Gastroesophageal sphincter (tissue), 3 donors: ENCODE measurements around the gene CECR2.

ENCODE experiments used
- CTCF ChIP-seq, 4 experiments: fragments of 200-600 bp in 2 of 4; fragments of 450-650 bp in 2 of 4; sonication (generic) in 1 of 4; IDR thresholded peaks; one replicate each; pipeline ENCODE4 v1.5.1; 2017 to 2019; ENCODE audit warnings: antibody characterized with exemption in 4 of 4, mild to moderate bottlenecking in 2 of 4, moderate library complexity in 2 of 4
- EP300 ChIP-seq: sonication (generic); formaldehyde crosslinking; IDR thresholded peaks from one replicate; pipeline ENCODE4 v1.6.1; 2017; ENCODE audit warnings: antibody characterized with exemption, mild to moderate bottlenecking
- POLR2A ChIP-seq, 2 donors: fragments of 450-650 bp; IDR thresholded peaks; one replicate each; pipeline ENCODE4 v1.6.1; 2017; ENCODE audit warnings: antibody characterized with exemption in 2 of 2, mild to moderate bottlenecking in 2 of 2, moderate library complexity in 1 of 2
- POLR2AphosphoS5 ChIP-seq: sonication (generic); formaldehyde crosslinking; IDR thresholded peaks from one replicate; pipeline ENCODE4 v1.6.1; 2017; ENCODE audit warnings: antibody characterized with exemption

- no peak for TF ChIP-seq CTCF (IDR thresholded peaks at IDR 0.05)
- no peak for TF ChIP-seq POLR2AphosphoS5
- no peak for TF ChIP-seq POLR2A (IDR thresholded peaks at IDR 0.05)
- no peak for TF ChIP-seq EP300
Observed at GRCh38 chr22:17402293-17402692, 33.0 kb downstream of the CECR2 start.
